ENCODE results near the gene TRAPPC3.

TRAPPC3 gene

DNA sequence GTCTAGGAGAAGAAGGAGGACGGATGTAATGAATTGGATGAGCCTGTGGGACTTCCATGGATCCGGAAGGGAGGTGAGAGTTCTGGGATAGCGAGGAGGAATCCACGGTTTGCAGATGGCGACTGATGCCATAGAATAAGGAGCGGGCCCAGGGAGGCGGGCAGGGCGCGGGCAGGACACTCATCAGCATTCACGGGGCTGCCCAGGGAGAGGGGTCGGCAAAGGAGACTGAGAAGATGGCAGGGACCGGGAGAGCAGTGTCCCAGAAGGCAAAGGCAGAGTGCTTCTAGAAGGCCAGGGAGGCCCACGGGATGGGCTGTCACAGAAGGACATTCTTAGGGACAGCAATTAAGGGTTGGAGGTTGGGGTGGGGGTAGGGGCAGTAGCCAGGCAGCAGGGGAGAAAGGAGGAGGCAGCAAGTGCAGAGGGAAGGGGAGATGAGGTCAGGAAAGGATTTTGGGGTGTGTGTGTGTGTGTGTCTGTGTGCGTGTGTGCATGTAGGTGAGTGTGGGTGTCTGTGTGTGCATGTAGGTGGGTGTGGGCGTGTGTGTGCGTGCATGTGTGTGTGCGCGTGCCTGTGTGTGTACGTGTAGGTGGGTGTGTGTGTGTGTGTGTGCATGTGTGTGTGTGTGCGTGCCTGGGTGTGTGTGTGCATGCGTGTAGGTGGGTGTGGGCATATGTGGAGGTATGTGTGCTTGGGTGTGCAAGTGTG lies 23.1 kb downstream of the TRAPPC3 start:
- no peak for TF ChIP-seq EZH2phosphoT487 (IDR thresholded peaks at IDR 0.05; ENCODE audit: borderline replicate concordance)
- no peak for TF ChIP-seq CTCF (conservative IDR thresholded peaks at IDR 0.05; ENCODE audit: low read length)
- no peaks in the 10 kb centered on the region for H3K79me2 ChIP-seq (ENCODE audit: insufficient read depth, low read length)
- H3K9me3 ChIP-seq (ENCODE audit: insufficient read depth, low read depth, low read length) = no peaks in the 10 kb centered on the region
- H3F3A ChIP-seq (ENCODE audit: low read depth) = no peaks in the 10 kb centered on the region
- H3K27me3 ChIP-seq (ENCODE audit: insufficient read depth, low read length, poor library complexity, severe bottlenecking) = no peaks in the 10 kb centered on the region
- no peak overlapping the region for H3K9ac ChIP-seq (ENCODE audit: low read depth, low read length, poor library complexity, severe bottlenecking)
- no peak overlapping the region for H3K4me2 ChIP-seq (ENCODE audit: low read depth, low read length, poor library complexity, severe bottlenecking)
- H3K4me1 ChIP-seq (ENCODE audit: insufficient read depth, low read length, poor library complexity, severe bottlenecking) = no peaks in the 10 kb centered on the region
- no peaks in the 10 kb centered on the region for H4K20me1 ChIP-seq (ENCODE audit: insufficient read depth, low read length, poor library complexity, severe bottlenecking)
- H3K9me2 ChIP-seq (replicated peaks; ENCODE audit: low read depth, low read length) = no peaks in the 10 kb centered on the region
- H2AFZ ChIP-seq (ENCODE audit: low read length) = no peak overlapping the region
- H3K36me3 ChIP-seq (ENCODE audit: insufficient read depth, low read length) = no peaks in the 10 kb centered on the region
- H3K4me3 ChIP-seq (ENCODE audit: low read length, poor library complexity, severe bottlenecking) = no peak overlapping the region

DNA sequence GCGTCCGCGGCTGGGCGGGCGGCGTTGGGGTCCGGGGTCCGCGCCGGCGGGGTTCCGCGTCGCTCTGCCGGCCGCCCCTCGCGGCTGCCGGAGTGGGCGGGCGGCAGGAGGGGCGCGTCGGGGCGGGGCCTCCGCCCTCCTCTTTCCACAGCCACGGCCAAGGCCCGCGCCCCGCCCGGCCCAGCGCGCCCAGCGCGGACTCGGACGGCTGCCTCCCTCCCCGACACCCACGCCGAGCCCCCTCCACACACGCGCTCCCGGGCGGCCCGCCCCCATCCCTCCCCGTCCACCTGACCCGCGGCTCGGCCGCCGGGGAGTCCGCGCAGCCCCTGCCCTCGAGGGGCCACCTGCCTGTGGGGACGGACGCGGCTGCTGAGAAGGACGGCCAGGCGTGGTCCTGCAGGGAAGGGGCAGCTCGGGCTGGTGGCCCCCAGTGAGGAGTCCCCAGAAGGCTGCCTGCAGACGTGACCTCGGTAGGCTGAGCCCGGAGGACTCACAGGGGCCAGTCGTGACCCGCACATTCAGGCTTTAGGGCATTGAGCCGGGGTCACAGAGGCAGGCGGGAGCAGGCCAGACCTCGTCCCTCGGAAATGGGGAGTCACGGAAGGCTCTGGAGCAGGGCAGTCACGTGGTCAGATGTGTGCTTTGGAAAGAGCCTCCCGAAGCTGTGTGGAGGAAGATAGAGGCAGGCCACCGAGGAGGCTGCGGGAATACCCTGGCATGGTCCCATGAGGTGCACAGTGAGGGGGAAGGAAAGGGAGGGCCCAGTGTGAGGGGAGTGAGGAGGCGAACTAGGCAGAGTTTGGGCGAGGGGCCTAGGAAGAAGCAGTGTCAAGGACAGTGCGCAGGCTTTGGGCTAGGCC lies 23.9 kb downstream of the TRAPPC3 start, which contains the start of gene COL8A2:
TSS of gene COL8A2 (minus strand) at position 94 of the 863 bp plus-strand sequence. CDS start 24,980 bp downstream, outside the sequence.
- H2AFZ ChIP-seq (ENCODE audit: low read length) = no peak within 1 kb of the TSS
- H3K36me3 ChIP-seq (ENCODE audit: insufficient read depth, low read length) = no peaks in the 10 kb centered on the region
- no peaks in the 10 kb centered on the region for H3K9me3 ChIP-seq (ENCODE audit: insufficient read depth, low read depth, low read length)
- H3K9me2 ChIP-seq (replicated peaks; ENCODE audit: low read depth, low read length) = no peaks in the 10 kb centered on the region
- no peak within 1 kb of the TSS for H3K4me2 ChIP-seq (ENCODE audit: low read depth, low read length, poor library complexity, severe bottlenecking)
- H3F3A ChIP-seq (ENCODE audit: low read depth) = no peaks in the 10 kb centered on the region
- no peak for TF ChIP-seq CTCF (conservative IDR thresholded peaks at IDR 0.05; ENCODE audit: low read length)
- no peak for TF ChIP-seq EZH2phosphoT487 (IDR thresholded peaks at IDR 0.05; ENCODE audit: borderline replicate concordance)
- H3K79me2 ChIP-seq (ENCODE audit: insufficient read depth, low read length) = no peaks in the 10 kb centered on the region
- H3K9ac ChIP-seq (ENCODE audit: low read depth, low read length, poor library complexity, severe bottlenecking) = no peak within 1 kb of the TSS
- no peaks in the 10 kb centered on the region for H3K4me1 ChIP-seq (ENCODE audit: insufficient read depth, low read length, poor library complexity, severe bottlenecking)
- H3K27me3 ChIP-seq (ENCODE audit: insufficient read depth, low read length, poor library complexity, severe bottlenecking) = no peaks in the 10 kb centered on the region
- H3K4me3 ChIP-seq (ENCODE audit: low read length, poor library complexity, severe bottlenecking) = no peak within 1 kb of the TSS
- H4K20me1 ChIP-seq (ENCODE audit: insufficient read depth, low read length, poor library complexity, severe bottlenecking) = no peaks in the 10 kb centered on the region

GRCh38 chr1:36124404-36125128 lies 24.7 kb downstream of the TRAPPC3 start:
- TF ChIP-seq CTCF (conservative IDR thresholded peaks at IDR 0.05; ENCODE audit: low read length) (no peak), EZH2phosphoT487 (IDR thresholded peaks at IDR 0.05; ENCODE audit: borderline replicate concordance) (no peak)
- Histone ChIP-seq H3F3A (ENCODE audit: low read depth) (no peaks in the 10 kb centered on the region), H3K4me2 (ENCODE audit: low read depth, low read length, poor library complexity, severe bottlenecking) (no peak overlapping the region), H3K4me3 (ENCODE audit: low read length, poor library complexity, severe bottlenecking) (no peak overlapping the region), H3K27me3 (ENCODE audit: insufficient read depth, low read length, poor library complexity, severe bottlenecking) (no peaks in the 10 kb centered on the region), H3K36me3 (ENCODE audit: insufficient read depth, low read length) (no peaks in the 10 kb centered on the region), H3K9ac (ENCODE audit: low read depth, low read length, poor library complexity, severe bottlenecking) (no peak overlapping the region), H3K79me2 (ENCODE audit: insufficient read depth, low read length) (no peaks in the 10 kb centered on the region), H2AFZ (ENCODE audit: low read length) (no peak overlapping the region), H3K9me2 (replicated peaks; ENCODE audit: low read depth, low read length) (no peaks in the 10 kb centered on the region), H3K4me1 (ENCODE audit: insufficient read depth, low read length, poor library complexity, severe bottlenecking) (no peaks in the 10 kb centered on the region), H4K20me1 (ENCODE audit: insufficient read depth, low read length, poor library complexity, severe bottlenecking) (no peaks in the 10 kb centered on the region), H3K9me3 (ENCODE audit: insufficient read depth, low read depth, low read length) (no peaks in the 10 kb centered on the region)

All from Loucy (cell line).